ENCODE measurements around the gene SCAMP2.

The SCAMP2 gene

DNA sequence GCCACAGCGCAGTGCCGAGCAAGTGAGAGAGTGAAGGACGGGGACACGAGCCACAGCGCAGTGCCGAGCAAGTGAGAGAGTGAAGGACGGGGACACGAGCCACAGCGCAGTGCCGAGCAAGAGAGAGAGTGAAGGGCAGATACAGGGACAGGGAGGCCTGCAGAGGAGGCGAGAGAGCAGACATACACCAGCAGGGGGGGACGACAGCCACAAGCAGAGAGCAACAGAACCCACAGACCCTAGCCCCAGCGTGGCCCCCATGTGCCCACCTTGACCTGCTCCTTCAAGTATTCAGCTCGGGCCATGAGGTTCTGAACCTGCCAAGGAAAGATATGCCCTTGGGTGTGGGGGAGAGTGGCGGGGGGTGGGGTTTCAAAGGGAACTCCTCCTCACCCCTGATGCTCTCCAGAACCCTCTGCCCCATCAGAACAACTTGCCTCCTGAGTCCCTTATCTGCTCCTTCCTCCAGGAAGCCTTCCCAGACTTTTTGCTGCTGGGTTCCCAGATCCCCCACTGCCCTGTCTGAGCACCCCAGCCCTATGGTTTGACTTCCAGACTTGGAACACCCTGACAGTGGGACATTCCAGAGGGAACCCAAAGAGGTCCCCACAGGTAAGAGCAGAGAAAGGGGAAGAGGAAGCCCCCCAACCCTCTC is 35.6 kb downstream of the SCAMP2 start:
- no peak for DNase-seq

DNA sequence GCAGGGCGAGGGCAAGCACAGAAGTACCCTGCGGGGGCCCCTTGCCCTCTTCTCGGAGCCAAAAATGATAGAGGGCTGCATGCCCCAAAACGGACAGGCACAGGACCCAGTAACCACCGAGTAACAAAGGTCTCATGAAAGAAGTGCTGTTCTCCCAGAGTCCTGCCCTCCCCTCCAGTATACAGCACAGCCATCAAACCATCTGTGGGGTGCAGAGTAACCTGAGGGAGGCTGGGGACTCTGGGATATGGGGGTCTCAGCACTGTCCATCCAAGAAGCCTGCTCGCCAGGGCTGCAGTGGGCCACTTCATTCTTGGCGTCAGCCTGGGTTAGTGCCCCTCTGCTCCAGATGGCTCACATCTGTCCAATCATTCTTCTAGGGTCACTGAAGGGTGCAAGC is 36.3 kb downstream of the SCAMP2 start:
- no peak for DNase-seq

DNA sequence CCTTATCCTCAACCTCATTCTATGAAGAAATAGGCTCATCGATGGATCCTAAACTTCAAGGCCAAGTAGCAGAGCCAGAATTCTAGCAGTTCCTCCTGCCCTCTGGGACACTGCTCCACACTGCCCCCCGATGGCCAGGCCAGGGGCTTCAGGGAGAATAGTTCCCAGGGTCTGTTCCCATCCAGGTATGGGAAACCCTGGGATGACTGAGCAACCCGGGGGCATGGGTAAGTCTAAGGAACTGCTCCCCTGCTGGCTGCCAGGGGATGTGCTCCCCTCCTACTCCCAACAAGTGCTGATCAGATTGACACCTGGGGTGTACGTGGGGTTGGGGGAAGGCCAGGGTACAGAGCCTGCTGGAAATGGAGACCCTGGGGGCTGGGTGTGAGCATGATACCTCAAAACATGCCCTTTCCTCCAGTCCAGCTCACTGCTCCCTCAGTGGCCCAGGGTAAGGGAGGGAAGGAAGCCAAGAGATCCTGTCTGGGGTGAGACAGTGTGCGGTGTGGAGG is 37.8 kb downstream of the SCAMP2 start:
- DNase-seq: peak in 4 of 6 experiments; percentile 12 to 24 (median 19)

DNA sequence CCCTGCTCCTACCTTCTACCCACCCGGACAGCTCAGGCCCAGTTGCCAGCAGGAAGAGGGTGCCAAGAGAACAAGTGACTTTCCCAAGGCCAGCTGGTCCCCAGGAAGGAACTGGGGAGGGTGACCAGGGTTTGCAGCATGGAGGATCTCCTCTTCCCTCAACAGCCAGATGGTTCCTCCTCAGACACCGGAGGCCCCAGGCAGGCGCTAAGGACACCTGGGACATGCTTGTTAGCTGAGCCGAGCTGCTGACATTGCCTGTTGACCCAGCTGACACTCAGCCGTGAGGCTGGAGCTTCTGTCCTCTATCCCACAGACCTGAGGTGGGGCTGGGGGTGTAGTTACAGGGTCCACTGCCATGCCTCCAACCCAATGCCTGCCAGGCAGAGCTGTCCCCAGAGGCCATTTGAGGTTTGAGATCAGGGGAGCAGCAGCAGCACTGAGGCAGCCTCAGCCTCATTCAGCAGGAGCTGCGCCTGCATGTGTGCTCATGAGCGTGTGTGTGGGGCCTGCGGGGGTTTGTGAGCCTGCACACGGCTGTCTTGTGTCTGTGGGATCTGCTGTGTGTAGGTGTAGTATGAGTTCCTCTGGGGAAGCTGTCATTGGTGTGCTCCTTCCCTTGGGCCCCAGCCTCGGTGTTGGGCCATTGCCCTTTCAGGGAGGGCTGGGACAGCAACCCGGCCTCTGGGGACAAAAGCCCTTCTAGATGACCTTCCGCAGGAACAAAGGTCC is 39.6 kb downstream of the SCAMP2 start:
- no peak for DNase-seq

DNA sequence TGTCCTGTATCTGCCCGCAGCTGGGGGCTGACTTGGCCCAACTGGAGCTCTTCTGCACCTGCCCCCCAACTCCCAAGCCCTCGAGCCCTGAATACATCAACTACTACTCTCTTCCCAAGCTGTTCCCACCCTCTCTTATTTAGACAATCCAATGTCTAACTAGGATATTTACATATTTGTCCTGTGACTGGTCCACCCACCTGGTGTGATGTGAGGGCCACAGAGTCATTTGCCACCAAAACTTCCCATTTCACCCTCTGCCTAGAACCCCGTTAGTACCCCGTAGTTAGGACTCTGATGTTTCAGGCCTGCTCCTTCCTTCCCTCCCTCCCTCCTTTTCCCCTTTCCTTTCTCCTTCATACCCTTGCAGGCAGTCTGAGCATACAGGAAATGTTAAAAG is 40.3 kb downstream of the SCAMP2 start:
- no peak for DNase-seq

DNA sequence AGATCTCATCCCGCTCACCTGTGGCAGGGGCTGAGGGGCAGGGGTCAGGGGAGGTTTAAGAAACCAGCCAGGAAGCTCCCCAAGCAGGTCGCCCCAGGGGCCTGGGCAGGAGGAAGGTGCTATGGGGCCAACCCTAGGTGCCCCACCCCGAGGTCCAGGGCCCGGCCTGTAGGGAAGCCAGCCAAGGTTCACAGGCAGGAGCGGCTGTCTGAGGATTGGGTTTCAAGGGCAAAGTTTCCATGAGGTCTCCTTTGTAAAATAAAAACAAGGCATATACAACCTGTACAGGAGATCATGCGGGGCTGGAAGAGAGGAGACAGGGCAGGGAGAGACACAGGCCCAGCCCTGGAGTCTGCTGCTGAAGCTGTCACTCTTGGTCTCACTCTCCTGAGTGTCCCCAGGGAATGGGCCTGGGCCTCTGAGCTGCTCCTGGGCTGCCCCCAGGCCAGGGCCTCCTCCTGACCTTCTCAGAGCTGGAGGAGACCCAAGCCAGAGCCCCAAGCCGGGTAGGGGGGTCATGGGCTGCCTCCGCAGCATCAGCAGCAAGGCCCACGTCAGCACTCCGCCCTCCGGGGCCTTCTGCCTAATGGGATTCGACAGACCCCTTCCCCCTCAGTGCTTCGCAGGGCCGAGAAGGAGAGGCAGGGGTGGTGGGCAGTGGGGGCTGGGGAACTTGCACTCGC is 41.2 kb downstream of the SCAMP2 start:
- DNase-seq: no peak

DNA sequence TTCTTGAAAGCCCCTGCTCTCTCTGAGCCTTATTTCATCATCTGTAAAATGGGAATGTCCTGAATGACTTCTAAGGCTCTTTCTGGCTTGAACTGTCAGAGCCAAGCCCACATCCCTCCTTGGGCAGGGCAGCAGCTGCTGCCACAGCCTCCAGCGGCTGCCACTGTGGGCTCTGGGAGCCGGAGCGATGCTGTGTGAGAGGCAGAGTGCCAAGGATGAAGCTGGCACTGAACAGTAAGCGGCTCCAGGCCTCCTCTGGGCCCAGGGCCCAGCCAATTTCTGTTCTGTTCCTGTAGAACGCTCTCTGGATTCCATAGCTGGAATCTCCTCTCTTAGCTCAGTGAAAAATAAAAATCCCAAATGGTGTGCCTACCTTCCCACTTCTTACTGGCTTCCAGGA is 42.3 kb downstream of the SCAMP2 start:
- no peak for DNase-seq

DNA sequence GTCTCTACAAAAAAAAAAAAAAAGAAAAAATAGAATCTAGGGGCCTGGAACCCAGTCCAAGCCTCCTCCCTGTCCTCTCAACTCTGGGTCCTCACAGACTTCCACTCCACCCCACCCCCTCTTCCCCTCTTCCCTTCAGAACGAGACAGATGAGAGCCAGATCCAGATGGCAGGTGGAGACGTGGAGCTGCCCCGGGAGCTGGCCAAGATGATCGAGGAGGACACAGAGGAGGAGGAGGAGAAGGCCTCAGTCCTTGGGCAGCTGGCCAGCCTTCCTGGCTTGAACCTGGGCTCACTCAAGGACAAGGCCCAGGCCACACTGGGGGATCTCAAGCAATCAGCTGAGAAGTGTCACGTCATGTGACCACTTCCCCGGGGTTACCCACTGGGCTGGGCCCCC is 43.2 kb downstream of the SCAMP2 start:
- DNase-seq: no peak

DNA sequence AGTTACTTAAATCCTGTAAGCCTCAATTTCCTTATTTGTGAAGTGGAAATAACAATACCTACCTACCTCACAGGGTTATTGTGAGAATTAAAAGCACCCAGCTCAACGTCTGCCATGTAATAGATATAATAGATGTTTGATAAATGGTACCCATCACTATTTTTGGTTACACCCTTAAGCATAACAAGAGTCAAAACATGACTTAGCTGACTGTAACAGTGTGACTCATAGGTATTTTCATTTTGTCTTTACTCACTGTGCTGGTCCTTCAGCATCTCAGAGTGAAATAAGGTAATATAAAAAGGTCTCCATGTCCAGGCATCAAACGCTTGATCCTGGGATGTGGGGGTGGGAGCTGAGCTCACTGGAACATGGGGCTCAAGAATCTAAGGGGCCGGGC is 43.7 kb downstream of the SCAMP2 start:
- DNase-seq: no peak

DNA sequence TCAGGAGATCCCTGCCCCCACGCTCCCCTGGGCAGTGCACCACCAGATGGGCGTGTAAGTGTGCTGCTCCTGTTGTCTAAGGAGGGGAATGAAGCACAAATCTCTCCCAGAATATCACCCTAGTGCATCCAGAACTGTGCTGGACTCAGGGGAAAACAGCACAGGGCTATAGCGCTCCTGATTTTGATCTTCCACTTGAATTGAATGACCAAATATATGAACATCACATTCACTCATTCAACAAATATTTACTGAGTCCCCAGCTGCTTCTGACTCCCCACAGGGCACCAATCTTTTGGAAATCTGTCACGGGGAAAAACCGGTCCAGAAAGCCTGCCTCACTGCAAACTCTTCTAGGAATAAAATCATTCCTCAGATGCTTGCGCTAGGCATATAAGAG is 44.3 kb downstream of the SCAMP2 start:
- DNase-seq: no peak

DNA sequence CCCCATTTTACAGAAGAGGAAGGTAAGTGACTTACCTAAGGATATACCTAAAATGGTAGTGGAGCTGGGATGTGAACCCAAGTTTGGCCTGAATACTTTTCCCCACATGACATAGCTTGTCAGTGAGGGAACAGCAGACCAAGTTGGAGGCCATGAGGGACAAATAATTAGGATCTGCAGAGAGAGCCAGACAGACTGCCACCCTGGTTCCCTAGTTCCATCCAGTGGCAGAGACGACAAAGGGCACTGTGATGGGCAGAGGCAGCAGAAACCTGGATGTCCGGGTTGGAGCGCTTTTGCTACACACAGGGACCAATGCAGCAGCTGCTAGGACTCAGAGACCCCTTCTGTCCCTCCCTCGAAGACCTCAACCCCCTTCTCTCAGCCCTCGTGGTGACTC is 45.6 kb downstream of the SCAMP2 start:
- DNase-seq: no peak

DNA sequence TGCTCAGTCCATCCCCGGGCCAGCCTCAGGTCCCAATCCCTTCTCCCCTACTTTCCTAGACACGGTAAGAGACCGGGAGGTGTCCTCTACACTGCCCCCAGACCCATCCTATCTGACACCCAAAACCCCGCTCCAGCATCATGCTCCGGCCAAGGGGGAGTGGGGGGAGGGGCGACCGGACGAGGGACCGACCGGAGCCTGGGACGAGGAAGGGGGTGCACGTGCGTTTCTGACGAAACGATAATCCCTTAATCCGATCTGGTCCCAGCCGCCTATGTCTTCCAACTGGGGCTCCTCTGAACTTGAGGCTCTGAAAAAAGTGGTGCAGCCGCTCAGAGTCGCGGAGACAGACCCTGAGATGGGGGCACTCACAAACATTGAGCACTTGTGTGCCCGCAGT is 46.2 kb downstream of the SCAMP2 start:
- no peak for DNase-seq

DNA sequence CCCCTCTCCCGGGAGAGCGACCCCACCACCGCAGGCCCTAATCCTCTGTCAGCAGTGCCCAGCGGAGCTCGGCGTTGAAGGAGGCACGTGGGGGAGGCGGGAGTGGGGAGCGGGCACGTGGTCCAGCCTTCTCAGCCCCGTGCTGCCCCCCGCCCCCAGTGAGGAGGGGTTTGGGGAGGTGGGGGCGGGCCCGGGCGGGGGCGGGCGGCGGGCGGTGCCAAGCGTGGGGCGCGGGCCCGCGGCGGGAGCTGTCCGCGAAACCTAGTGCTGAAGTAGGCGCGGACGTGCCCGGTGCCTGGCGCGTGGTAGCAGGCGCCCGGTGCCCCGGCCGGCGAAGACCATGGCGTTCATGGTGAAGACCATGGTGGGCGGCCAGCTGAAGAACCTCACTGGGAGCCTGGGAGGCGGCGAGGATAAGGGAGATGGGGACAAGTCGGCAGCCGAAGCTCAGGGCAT is 46.8 kb downstream of the SCAMP2 start, which contains the start of gene CPLX3:
TSS of gene CPLX3 (plus strand) at position 264 of the 456 bp plus-strand sequence. CDS start at position 341, 77 bp downstream.
- peak; percentile 5 to 61 (median 40) for DNase-seq

DNA sequence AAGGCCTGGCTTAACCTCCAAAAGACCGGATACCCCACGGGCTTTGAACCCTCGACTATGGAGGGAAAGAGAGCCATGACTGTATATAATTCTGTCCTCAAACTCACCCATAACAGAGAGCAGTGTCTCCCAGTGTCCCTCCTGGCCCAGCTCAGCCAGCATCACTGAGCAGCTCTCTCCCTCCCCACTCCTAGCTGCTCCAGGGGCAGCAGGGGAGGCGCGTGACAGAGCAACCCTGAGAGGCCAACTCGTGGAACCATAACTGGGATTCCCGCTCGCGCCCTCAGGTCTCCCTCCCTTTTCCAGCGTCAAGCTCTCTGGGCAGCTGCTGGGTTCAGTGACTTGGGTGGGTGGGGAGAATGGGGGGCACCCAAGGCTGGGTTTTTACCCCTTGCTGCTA is 47.3 kb downstream of the SCAMP2 start:
- no peak for DNase-seq

DNA sequence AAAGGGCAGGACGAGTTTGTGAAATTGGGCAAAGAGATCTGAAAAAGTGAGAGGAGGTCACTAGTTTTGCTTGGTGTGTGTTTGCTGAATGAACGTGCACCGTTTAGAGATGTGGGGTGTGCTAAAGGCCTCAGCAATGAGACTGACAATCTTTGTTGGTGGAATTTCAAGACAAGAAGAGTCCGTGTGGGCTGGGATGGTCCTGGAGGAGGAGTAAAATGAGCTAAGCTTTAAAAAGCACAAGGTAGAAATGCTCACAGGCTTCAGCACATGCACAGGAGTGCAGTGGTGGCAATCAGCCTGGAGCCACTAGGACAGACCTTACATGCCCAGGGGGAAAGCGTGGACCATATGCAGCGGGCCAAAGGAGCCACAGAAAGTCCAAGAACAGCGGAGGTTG is 48.2 kb downstream of the SCAMP2 start:
- no peak for DNase-seq

DNA sequence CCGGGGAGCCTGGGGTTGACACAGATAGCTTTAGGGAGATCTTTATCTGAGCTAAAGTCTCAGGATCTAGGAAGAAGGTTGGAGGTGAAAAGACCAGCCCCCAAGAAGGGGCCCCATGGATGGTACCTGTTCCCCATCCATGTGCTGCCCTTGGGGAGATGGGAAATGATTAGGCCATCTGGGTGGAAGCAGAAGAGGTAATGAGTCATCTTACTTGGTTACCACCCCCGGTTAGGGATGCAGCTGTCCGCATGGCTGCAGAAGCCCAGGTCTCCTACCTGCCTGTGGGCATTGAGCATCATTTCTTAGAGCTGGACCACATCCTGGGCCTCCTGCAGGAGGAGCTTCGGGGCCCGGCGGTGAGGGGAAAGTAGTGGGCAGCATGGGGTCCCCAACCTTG is 49.8 kb downstream of the SCAMP2 start:
- DNase-seq: no peak

DNA sequence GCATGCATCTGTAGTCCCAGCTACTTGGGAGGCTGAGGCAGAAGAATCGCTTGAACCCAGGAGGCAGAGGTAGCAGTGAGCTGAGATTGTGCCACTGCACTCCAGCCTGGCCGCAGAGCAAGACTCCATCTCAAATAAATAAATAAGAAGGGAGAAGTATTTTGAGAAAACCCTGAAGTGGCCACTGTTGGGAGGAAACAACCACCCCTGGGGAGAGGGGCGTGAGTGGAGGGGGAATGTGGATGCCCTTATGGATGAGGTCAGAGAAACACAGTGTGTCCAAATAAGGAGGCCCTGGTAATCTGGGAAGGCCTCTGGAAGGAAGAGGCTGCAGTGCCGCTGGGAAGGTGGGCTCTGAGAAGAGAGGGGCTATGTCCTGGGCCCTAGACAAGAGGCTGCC is 50.9 kb downstream of the SCAMP2 start:
- DNase-seq: no peak

DNA sequence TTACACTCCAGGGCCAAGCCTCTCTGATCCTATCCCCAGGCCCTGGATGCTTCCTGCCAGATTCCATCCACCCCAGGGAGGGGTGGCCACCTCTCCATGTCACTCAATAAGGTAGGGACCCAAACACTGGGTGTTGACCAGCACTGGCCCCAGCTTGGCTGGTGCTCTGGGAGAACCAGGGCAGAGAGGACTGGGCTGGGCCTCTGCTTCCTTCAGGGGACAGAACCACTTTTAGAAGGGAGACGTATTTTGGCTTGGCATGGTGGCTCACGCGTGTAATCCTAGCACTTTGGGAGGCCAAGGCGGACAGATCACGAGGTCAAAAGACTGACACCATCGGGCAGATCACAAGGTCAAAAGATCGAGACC is 51.4 kb downstream of the SCAMP2 start:
- no peak for DNase-seq

DNA sequence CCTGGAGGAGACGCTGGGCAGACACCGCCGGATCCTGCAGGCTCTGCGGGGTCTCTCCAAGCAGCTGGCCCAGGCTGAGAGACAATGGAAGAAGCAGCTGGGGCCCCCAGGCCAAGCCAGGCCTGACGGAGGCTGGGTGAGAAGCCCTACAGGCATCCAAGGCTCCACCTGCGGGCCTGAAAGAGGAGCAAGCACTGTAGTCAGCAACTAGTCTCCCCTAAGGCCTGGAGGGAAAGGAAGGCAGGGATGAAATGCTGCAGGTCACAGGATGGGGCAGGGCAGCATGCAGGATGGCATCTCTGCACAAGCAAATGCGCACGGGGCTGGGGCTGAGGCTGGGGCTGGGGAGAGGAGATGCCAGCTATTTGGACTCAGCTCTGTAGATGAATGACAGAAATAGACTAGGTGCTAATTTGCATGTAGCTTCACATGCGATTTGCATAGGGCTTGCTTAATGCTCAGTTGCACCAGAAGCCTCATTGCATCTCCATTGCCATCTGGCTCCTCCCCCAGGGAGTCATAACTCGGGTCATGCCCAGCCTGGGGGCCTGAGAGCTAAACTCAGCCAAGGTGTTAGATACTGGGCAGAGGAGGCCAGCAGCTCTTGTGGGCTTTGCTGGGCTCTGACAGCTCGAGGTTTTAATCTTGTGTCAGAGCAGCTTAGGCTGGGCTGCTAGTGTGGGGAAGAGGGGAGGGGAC is 51.9 kb downstream of the SCAMP2 start:
- no peak for DNase-seq

DNA sequence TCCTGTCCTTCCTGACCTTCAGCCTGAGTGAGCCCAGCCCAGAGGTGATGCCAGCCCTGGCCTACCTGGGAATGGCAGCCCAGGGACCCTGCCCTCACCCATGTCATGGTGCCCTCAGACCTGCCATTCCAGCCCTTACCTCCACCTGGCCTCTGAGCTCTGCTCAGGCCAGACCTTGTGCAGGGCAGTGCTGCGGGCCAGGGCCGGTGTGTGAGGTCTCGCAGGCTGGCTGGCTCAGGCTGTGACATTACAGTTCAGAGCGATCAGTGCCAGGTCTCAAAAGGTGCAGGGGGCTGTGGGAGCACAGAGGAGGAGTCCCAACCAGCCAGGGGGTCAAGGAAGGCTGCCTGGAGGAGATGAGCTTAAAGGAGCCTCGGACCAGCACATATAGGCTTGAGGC is 53.1 kb downstream of the SCAMP2 start:
- no peak for DNase-seq

DNA sequence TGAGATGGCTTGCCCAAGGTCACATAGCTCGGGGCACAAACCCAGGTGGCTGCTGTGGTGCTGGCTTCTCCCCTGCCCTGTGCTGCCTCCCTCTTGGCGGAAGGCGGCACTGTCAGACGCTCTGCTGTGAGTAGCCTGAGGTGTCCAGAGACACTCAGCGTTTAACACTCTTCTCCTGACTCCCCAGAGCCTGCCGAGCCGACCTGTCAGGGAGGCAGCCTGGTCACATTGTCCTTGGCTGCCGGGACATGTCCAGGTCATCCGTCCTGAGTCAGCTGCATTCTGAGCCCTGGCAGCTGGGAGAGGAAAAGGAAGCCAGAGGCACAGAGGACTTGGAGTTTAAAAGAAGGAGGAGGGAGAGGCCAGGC is 55.8 kb downstream of the SCAMP2 start:
- no peak for DNase-seq

DNA sequence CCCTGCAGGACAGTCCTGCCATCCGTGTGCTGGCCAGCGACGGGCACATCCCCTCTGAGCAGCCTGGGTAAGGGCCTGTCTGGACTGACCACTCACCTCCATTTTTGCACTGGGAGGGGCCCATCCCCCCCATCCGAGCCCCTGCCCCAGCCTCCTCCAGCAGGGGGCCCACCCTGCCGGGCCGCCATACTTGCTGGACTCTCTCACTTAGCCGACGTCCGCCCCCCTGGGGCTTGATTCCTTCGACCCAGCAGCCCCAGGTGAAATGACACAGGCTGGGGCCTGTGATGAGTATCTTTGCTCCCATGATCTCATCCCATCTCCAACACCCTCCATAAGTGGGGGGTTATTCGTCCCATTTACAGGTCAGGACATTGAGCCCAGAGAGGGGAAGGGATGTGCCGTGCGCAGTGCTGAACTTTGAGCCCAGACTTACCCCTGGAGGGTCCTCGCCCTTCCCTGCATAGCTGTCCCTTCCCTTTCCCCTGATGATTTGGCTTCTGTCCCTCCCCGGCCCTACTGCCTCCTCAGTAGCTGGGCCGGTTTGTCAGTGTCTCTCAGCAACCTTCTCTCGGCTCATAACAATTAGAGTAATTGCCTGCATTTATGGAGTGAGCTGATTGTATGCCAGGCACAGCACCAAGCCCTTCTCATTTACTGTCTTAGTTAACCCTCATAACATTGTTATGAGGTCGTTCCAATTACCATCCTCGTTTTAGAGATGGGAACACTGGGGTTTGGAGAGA is 56.4 kb downstream of the SCAMP2 start:
- no peak for DNase-seq

DNA sequence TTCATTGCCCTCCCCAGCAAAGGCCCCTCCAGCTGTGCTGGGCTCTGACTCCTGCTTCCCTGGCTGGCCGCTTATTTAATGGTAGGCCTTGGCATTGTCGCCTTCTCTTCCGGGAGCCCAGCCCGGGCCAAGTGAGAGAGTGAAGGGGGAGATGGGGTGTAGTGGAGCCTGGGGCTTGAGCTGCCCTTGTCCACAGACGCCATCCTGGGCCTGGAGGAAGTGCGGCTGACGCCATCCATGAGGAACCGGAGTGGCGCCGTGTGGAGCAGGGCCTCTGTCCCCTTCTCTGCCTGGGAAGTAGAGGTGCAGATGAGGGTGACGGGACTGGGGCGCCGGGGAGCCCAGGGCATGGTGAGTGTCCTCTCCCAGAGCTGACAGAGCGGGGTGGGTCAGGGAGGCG is 57.2 kb downstream of the SCAMP2 start:
- DNase-seq: no peak

Data from stimulated activated naive CD4-positive, alpha-beta T cell (primary cell).